HEK293 (cell line): Measurements from ENCODE around the gene SAMD1.

Experiments used
- ZBTB1 ChIP-seq: fragments of 450-650 bp; formaldehyde crosslinking; IDR thresholded peaks from 2 replicates; pipeline ENCODE4 v1.5.1; 2016; ENCODE audit warnings: missing biosample characterization, missing genetic modification characterization
- ZNF785 ChIP-seq: fragments of 450-650 bp; formaldehyde crosslinking; IDR thresholded peaks from 2 replicates; pipeline ENCODE4 v1.5.1; 2016; ENCODE audit warnings: missing biosample characterization, missing genetic modification characterization
- TF ChIP-seq, protein P1 (sequence below): fragments of 450-650 bp; formaldehyde crosslinking; IDR thresholded peaks from 2 replicates; pipeline ENCODE4 v1.5.1; 2016; ENCODE audit warnings: missing biosample characterization, missing genetic modification characterization

DNA sequence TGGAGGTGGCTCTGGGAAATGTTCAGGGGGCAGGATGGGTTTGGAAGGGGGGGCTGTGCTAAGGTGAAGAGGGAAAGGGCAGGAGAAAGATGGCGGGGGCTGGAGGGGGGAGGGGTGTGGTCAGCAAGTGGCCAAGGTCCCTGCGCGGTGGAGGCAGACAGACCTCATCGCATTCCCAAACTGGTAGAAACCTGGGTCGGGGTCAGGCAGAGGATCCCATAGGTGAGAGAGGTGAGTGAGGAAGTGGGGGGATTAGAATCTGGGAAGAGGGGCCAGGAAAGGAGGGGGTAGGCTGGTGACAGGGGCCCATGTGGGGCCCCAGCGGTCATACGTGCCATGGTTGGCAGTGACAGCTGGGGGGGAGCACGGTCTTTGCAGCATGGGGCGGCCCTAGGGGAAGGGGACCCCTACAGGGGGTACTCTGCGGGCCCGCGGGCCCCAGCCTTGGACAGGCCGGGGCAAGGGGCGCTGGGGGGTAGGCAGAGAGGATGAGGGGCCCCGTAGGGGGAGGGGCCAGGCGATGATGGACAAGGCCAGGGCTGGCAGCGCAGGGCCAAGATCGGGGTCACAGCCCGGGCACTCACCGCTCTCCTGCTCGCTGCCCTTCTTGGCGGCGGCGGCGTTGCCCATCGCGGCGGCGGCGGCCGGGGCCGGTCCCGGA lies 26.5 kb upstream of the SAMD1 start:
- TF ChIP-seq, protein P1, sequence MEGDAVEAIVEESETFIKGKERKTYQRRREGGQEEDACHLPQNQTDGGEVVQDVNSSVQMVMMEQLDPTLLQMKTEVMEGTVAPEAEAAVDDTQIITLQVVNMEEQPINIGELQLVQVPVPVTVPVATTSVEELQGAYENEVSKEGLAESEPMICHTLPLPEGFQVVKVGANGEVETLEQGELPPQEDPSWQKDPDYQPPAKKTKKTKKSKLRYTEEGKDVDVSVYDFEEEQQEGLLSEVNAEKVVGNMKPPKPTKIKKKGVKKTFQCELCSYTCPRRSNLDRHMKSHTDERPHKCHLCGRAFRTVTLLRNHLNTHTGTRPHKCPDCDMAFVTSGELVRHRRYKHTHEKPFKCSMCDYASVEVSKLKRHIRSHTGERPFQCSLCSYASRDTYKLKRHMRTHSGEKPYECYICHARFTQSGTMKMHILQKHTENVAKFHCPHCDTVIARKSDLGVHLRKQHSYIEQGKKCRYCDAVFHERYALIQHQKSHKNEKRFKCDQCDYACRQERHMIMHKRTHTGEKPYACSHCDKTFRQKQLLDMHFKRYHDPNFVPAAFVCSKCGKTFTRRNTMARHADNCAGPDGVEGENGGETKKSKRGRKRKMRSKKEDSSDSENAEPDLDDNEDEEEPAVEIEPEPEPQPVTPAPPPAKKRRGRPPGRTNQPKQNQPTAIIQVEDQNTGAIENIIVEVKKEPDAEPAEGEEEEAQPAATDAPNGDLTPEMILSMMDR (tag by site-specific recombination), result peak; percentile 48; the same call in 1 of the 2 replicates
- TF ChIP-seq ZBTB1 (tag by site-specific recombination), result no peak
- no peak for TF ChIP-seq ZNF785 (tag by site-specific recombination)
